Sciatic nerve (tissue), 2 donors: ENCODE measurements around the gene DNAI4. TPM values are rescaled to one million over a fixed set of nuclear protein-coding genes. Genes with fewer than 3 reads are reported as not detected.

Source experiments
- ATAC-seq: fragments of 200-7000 bp; cut with Tn5 transposase; one replicate; pipeline ENCODE4 v1.9.1; 2020; ENCODE audit warnings: mild to moderate bottlenecking, moderate library complexity
- DNase-seq: peaks from one replicate; pipeline ENCODE4 v3.0.0-alpha.2; 2020; ENCODE audit warnings: low spot score
- intact Hi-C: fragments of 100-400 bp; cut with DNase I; formaldehyde crosslinking; loops from one replicate; pipeline ENCODE4 v1.14.2; 2022
- total RNA-seq: library from RNA; stranded (reverse); fragmentation: NEBNext Ultra II Directional; extraction: Animal tissue kit (Norgen Biotek cat#: 25700); gene quantifications from one replicate; pipeline ENCODE4 v1.2.1, GENCODE V29; 2021
- donor health status: DM: no; HTN: no; CAD: no.
- donor health status: DM: no; HTN: no; CAD: no.

The DNAI4 gene
- total RNA-seq, 1 donor from 2014 or later = 70.9 TPM

DNA sequence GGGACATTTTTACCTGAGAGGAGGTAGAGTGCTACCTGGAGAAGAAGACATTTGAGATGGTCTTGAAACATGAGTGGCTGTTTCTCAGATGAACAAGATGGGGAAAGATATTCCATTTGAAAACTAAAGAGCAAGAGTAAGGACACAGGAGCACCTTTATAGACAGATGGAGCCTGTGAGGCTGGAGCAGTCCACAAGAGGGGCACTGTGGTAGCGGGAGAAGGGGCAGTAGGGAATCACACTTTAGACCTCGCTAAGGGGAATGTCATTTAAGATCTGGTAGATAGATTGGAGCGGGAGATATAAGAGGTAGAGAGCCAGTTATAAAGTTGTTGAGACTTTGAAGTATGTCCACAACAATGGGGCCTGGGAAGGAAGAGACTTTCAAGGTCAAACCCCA lies 149.0 kb downstream of the DNAI4 start:
- intact Hi-C loops = no loop called here
- DNase-seq (no peak), ATAC-seq (no peak)

DNA sequence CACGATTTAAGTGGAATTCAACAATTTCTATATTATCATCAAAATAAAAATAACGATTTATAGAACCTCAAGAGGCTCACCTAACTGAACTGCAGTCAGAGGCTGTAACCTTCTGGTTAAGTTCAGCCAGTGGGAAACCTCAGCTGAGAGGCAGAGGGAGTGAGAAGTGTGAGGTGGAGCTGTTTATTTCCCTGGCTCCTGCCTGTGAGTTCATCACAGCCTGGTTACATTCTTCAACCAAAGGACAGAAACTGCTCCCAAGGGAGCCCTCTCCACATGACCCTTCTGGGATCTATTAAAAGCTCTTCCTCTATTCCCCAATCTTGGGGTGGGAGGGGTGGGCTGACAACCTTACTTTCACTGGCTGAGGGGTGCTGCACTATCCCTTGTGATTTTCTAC lies 150.2 kb downstream of the DNAI4 start:
- intact Hi-C loops = no loop called here
- DNase-seq (no peak), ATAC-seq (no peak)

DNA sequence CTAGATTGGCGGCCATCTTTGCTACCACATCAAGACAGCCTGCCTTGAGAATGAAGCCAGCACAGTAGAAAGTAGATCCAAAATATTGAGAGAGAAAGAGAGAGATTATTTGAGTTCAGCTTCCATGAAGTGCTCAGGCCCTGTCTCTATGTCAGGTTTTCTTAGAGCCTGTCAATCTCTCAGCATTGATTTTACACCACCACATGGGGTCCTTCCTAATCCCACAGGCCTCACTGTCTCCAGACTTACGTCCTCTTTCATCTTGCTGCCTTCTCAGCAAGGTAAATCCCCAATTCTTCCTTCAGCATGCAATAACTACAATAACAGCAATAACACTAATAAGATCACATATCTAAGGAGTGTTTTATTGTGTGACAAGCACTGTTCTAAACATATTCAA lies 151.4 kb downstream of the DNAI4 start:
- intact Hi-C loops = no loop called here
- no peak for ATAC-seq

DNA sequence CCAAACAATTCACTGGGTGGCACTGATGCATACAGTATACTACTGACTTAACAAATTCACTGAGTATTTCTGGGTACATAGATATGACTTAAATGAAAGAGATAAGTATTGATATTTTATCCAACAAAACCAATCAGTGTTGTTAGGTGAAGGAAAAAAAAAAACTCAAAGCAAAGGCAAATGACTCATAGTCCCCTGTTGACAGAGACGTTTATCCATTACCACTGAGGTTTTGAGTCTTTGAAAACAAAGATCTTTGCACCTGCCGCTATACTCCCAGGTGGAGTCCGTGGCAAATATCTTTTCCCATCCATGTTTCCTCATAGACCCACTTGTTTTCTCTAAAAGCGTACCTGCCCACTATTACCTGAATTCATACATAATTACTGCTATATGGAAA lies 154.0 kb downstream of the DNAI4 start:
- ATAC-seq = no peak
- intact Hi-C loops = no loop called here

More for the DNA sequence above, 151.4 kb downstream of the DNAI4 start:
- no peak for DNase-seq

DNA sequence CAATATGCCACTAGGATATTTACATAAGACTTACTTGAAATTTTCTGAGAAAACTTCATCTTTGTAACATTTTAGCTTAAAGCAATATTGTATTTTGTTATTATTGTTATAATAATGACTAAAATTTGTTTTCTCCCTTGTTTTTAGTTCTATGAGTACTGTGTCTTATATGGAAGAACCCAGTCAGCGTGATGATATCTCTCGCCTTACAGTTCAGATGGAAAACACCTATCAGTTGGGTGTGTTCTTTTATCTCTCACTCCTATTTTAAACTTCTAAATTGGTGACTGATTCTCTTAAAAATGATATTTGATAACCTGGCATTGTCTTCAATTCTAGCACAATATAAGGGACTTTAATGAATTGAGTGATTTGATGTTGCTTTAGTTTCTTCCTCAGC lies 154.4 kb downstream of the DNAI4 start:
- ATAC-seq (no peak), DNase-seq (no peak)
- intact Hi-C loops = no loop called here

More for the DNA sequence above, 154.0 kb downstream of the DNAI4 start:
- DNase-seq = no peak

DNA sequence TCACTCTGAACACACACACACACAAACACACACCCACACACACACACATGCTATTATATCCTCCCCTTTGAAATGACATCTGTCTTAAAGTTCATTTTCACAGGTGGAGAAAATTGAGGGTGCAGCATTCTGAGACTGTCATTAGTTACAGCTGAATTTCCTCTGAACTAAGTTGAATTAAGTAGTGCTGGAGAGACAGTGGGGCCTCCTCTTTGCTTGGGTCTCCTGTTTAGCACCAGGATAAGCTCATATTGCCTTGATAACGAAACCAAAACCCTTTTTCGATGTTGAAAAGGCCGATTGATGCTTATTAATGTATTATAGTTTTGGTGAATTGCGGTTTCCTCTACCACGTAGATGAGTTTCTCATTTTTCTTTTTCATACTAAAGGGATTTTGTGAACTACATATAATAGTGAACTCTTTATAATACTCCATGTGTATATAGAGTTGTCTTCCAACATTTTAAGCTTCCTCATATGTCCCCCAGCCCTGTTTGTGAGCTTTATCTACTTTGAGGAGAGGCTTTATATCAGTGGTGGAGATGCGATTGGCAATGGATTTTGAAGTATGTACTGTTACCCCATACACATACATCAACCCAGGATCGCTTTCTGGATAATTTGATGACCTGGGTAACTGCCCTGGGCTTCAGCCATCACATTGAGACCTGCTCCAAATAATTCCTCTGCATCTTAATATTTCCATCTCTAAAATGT lies 155.0 kb downstream of the DNAI4 start:
- no peak for ATAC-seq
- intact Hi-C loops = no loop called here
- DNase-seq = no peak

DNA sequence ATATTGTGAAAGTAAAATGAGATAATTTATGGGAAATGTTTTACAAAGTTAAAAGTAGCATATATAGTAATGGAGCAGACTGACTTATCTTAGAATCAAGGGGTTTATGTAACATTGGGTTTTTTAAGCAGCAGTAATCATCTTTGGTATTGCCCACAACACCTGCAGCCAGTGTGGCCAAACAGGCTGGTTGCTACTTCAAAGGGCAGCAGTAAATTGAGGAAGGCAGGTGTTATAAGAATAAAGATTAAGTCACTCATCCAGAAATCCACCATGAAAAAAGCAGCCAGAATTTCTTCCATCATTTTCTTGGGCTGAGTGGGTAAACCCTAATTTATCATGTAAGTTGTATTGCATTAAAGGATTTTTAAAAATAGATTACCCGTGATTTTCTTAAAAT lies 155.7 kb downstream of the DNAI4 start:
- no peak for DNase-seq
- intact Hi-C loops = no loop called here
- ATAC-seq = no peak

DNA sequence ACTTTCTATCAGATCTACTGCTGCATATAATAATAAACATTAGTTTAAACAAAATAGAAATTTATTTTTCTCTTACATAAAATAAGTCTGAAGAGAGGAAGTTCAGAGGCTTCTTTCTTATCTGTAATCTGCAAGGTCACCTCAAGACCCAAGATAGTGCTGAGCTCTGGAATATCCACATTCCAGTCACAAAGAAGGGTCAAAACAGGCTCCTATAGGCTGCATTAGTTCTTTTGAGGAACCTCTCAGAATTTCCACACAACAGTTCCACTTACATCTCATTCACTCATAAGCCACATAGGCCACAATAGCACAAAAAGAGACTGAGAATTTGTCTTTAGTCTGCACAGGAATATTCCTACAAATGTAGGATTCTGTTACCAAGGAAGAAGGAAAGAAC lies 157.0 kb downstream of the DNAI4 start:
- intact Hi-C loops = no loop called here
- no peak for DNase-seq
- no peak for ATAC-seq

DNA sequence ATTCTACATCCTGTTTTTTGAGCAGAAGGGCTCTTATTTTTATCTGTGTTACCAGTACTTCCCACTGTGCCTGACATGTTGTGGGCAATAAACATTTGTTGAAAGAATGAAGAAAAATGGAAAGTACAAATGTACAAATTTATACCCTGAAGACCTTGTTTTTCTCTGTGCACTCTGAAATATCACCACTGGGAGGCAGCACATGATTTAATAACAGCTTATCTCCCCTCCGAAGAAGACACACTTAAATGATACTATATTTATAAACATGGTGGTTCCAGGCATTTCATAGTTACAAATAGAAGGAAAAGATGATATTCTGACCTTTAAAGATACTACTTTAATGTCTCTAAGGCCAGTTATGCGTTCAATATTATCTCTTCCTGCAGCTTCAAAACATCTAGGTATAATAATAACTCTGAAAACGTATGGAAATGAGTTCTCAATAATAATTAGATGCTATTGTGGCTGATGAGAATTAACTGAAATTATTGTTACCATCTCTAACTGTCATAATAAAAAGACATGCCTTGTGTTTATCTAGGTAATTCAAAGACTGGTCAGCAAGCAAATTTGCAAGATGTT lies 159.6 kb downstream of the DNAI4 start:
- no peak for DNase-seq
- ATAC-seq = peak; percentile 56
- intact Hi-C loops = no loop called here

Other genes starting within 250 kb of the DNAI4 start
- 9.0 TPM for gene DYNLT5, start 172.4 kb downstream of the DNAI4 start, total RNA-seq
- gene INSL5, start 123.6 kb downstream of the DNAI4 start, total RNA-seq = not detected
- 49.2 TPM for gene MIER1, start 134 bp upstream of the DNAI4 start, total RNA-seq
- gene SLC35D1, start 129.3 kb upstream of the DNAI4 start, total RNA-seq = 8.4 TPM
- not detected for gene C1orf141, start 210.1 kb upstream of the DNAI4 start, total RNA-seq
- not detected for gene IL23R, start 241.6 kb upstream of the DNAI4 start, total RNA-seq